Measurements from ENCODE around the gene TMEM258.

- no peak for TF ChIP-seq SUZ12 (IDR thresholded peaks at IDR 0.05)
- TF ChIP-seq ZNF384 (IDR thresholded peaks at IDR 0.05): no peak
- TF ChIP-seq FOXA1 (IDR thresholded peaks at IDR 0.05): no peak
- TF ChIP-seq FOXK2 (IDR thresholded peaks at IDR 0.05): no peak
- no peak for TF ChIP-seq BHLHE40 (IDR thresholded peaks at IDR 0.05; ENCODE audit: borderline replicate concordance)
Measured at GRCh38 chr11:61742391-61742790, 50.0 kb downstream of the TMEM258 start.

All from HEK293T (cell line).